T-helper 2 cell treated with Interferon-gamma antibody and Interleukin-4, amounts not matched to agents 5 μg/mL and 100 μg/mL, for 36 hours (primary cell): ENCODE results near the gene ADAMTS12.

Experiments used
- DNase-seq: peaks from one replicate; pipeline ENCODE4 v3.0.0; 2021; ENCODE audit warnings: low spot score
- H3K27ac Mint-ChIP-seq: one replicate; pipeline ENCODE4 v1.8.0; 2021; ENCODE audit warnings: mild to moderate bottlenecking, mixed read lengths
- H3K27me3 Mint-ChIP-seq: one replicate; pipeline ENCODE4 v1.8.0; 2021; ENCODE audit warnings: low read depth, mixed read lengths
- H3K36me3 Mint-ChIP-seq: one replicate; pipeline ENCODE4 v1.8.0; 2021; ENCODE audit warnings: low read depth, mixed read lengths
- H3K4me1 Mint-ChIP-seq: one replicate; pipeline ENCODE4 v1.8.0; 2021; ENCODE audit warnings: low read depth, mixed read lengths
- H3K4me3 Mint-ChIP-seq: one replicate; pipeline ENCODE4 v1.8.0; 2022; ENCODE audit warnings: mild to moderate bottlenecking, moderate library complexity, mixed read lengths
- H3K9me3 Mint-ChIP-seq: one replicate; pipeline ENCODE4 v1.8.0; 2021; ENCODE audit warnings: mixed read lengths

ADAMTS12 gene

GRCh38 chr5:33513462-33514185 lies 378.2 kb downstream of the ADAMTS12 start:
- no peak overlapping the region for H3K27ac Mint-ChIP-seq
- no peaks in the 10 kb centered on the region for H3K36me3 Mint-ChIP-seq
- H3K4me1 Mint-ChIP-seq: no peaks in the 10 kb centered on the region
- no peaks in the 10 kb centered on the region for H3K9me3 Mint-ChIP-seq
- no peak overlapping the region for H3K4me3 Mint-ChIP-seq
- peaks cover 2% of the 10 kb centered on the region for H3K27me3 Mint-ChIP-seq
- DNase-seq: no peak

GRCh38 chr5:33509036-33509435 lies 382.8 kb downstream of the ADAMTS12 start:
- no peak for DNase-seq
- H3K9me3 Mint-ChIP-seq: no peaks in the 10 kb centered on the region
- H3K4me3 Mint-ChIP-seq: no peak overlapping the region
- peaks cover 2% of the 10 kb centered on the region for H3K27me3 Mint-ChIP-seq
- no peaks in the 10 kb centered on the region for H3K36me3 Mint-ChIP-seq
- no peaks in the 10 kb centered on the region for H3K4me1 Mint-ChIP-seq
- no peak overlapping the region for H3K27ac Mint-ChIP-seq

- Mint-ChIP-seq H3K27ac (no peak overlapping the region), H3K4me3 (no peak overlapping the region), H3K4me1 (no peaks in the 10 kb centered on the region), H3K9me3 (no peaks in the 10 kb centered on the region), H3K27me3 (peaks cover 2% of the 10 kb centered on the region), H3K36me3 (no peaks in the 10 kb centered on the region)
- DNase-seq: no peak
These were observed 384.4 kb downstream of the ADAMTS12 start for GRCh38 chr5:33507426-33507825.

- peaks cover 2% of the 10 kb centered on the region for H3K27me3 Mint-ChIP-seq
- H3K4me3 Mint-ChIP-seq: no peak overlapping the region
- H3K4me1 Mint-ChIP-seq: no peaks in the 10 kb centered on the region
- no peaks in the 10 kb centered on the region for H3K9me3 Mint-ChIP-seq
- no peaks in the 10 kb centered on the region for H3K36me3 Mint-ChIP-seq
- no peak for DNase-seq
- H3K27ac Mint-ChIP-seq: no peak overlapping the region
These were observed 387.2 kb downstream of the ADAMTS12 start for GRCh38 chr5:33504570-33504969.

GRCh38 chr5:33501899-33502298 lies 389.9 kb downstream of the ADAMTS12 start:
- Mint-ChIP-seq H3K27ac (no peak overlapping the region), H3K4me3 (no peak overlapping the region), H3K9me3 (no peaks in the 10 kb centered on the region), H3K36me3 (no peaks in the 10 kb centered on the region), H3K4me1 (no peaks in the 10 kb centered on the region), H3K27me3 (no peaks in the 10 kb centered on the region)
- DNase-seq: no peak

GRCh38 chr5:33501260-33501659 lies 390.5 kb downstream of the ADAMTS12 start:
- DNase-seq: no peak
- Mint-ChIP-seq H3K4me1 (no peaks in the 10 kb centered on the region), H3K27me3 (no peaks in the 10 kb centered on the region), H3K9me3 (no peaks in the 10 kb centered on the region), H3K36me3 (no peaks in the 10 kb centered on the region), H3K27ac (no peak overlapping the region), H3K4me3 (no peak overlapping the region)

- H3K27ac Mint-ChIP-seq: no peak overlapping the region
- no peak overlapping the region for H3K4me3 Mint-ChIP-seq
- no peak for DNase-seq
- no peaks in the 10 kb centered on the region for H3K9me3 Mint-ChIP-seq
- H3K36me3 Mint-ChIP-seq: no peaks in the 10 kb centered on the region
- no peaks in the 10 kb centered on the region for H3K27me3 Mint-ChIP-seq
- no peaks in the 10 kb centered on the region for H3K4me1 Mint-ChIP-seq
These were observed 397.3 kb downstream of the ADAMTS12 start for GRCh38 chr5:33494466-33494865.

GRCh38 chr5:33491941-33492340 lies 399.8 kb downstream of the ADAMTS12 start:
- Mint-ChIP-seq H3K27me3 (no peaks in the 10 kb centered on the region), H3K4me3 (no peak overlapping the region), H3K27ac (no peak overlapping the region), H3K36me3 (no peaks in the 10 kb centered on the region), H3K9me3 (no peaks in the 10 kb centered on the region), H3K4me1 (no peaks in the 10 kb centered on the region)
- DNase-seq: no peak

- Mint-ChIP-seq H3K36me3 (no peaks in the 10 kb centered on the region), H3K4me3 (no peak overlapping the region), H3K4me1 (no peaks in the 10 kb centered on the region), H3K27ac (no peak overlapping the region), H3K9me3 (no peaks in the 10 kb centered on the region), H3K27me3 (no peaks in the 10 kb centered on the region)
- DNase-seq: no peak
These were observed 401.6 kb downstream of the ADAMTS12 start for GRCh38 chr5:33490071-33490665.

- no peaks in the 10 kb centered on the region for H3K4me1 Mint-ChIP-seq
- DNase-seq: no peak
- no peaks in the 10 kb centered on the region for H3K9me3 Mint-ChIP-seq
- no peaks in the 10 kb centered on the region for H3K36me3 Mint-ChIP-seq
- no peaks in the 10 kb centered on the region for H3K27me3 Mint-ChIP-seq
- no peak overlapping the region for H3K4me3 Mint-ChIP-seq
- no peak overlapping the region for H3K27ac Mint-ChIP-seq
These were observed 402.2 kb downstream of the ADAMTS12 start for GRCh38 chr5:33489481-33490067.

- Mint-ChIP-seq H3K27me3 (no peaks in the 10 kb centered on the region), H3K4me3 (no peak overlapping the region), H3K4me1 (no peaks in the 10 kb centered on the region), H3K27ac (no peak overlapping the region), H3K36me3 (no peaks in the 10 kb centered on the region), H3K9me3 (no peaks in the 10 kb centered on the region)
- DNase-seq: no peak
These were observed 403.0 kb downstream of the ADAMTS12 start for GRCh38 chr5:33488558-33489355.

- no peaks in the 10 kb centered on the region for H3K36me3 Mint-ChIP-seq
- no peak for DNase-seq
- H3K9me3 Mint-ChIP-seq: no peaks in the 10 kb centered on the region
- H3K27me3 Mint-ChIP-seq: no peaks in the 10 kb centered on the region
- no peak overlapping the region for H3K4me3 Mint-ChIP-seq
- H3K27ac Mint-ChIP-seq: no peak overlapping the region
- H3K4me1 Mint-ChIP-seq: no peaks in the 10 kb centered on the region
These were observed 404.6 kb downstream of the ADAMTS12 start for GRCh38 chr5:33487236-33487635.

GRCh38 chr5:33482335-33482734 lies 409.5 kb downstream of the ADAMTS12 start:
- H3K4me1 Mint-ChIP-seq: no peaks in the 10 kb centered on the region

GRCh38 chr5:33480876-33481275 lies 410.9 kb downstream of the ADAMTS12 start:
- Mint-ChIP-seq H3K27me3 (no peaks in the 10 kb centered on the region), H3K36me3 (peaks cover 13% of the 10 kb centered on the region), H3K4me3 (no peak overlapping the region), H3K27ac (no peak overlapping the region), H3K4me1 (no peaks in the 10 kb centered on the region), H3K9me3 (no peaks in the 10 kb centered on the region)
- DNase-seq: no peak

More at GRCh38 chr5:33482335-33482734, 409.5 kb downstream of the ADAMTS12 start:
- no peaks in the 10 kb centered on the region for H3K9me3 Mint-ChIP-seq
- H3K4me3 Mint-ChIP-seq: no peak overlapping the region
- H3K27ac Mint-ChIP-seq: no peak overlapping the region
- no peak for DNase-seq
- no peaks in the 10 kb centered on the region for H3K27me3 Mint-ChIP-seq
- H3K36me3 Mint-ChIP-seq: peaks cover under 1% of the 10 kb centered on the region
